Coronary artery (tissue), 2 donors: ENCODE measurements around the gene TMEM63B.

Source experiments
- DNase-seq: peaks from one replicate; pipeline ENCODE4 v3.0.0-alpha.2; 2017; ENCODE audit warnings: low spot score
- H3K27ac ChIP-seq, 2 donors: fragments of 200-600 bp; sonication (generic); one replicate each; pipeline ENCODE4 v1.5.1; 2016 to 2019
- H3K4me3 ChIP-seq: fragments of 200-600 bp; sonication (generic); 2 replicates; pipeline ENCODE4 v1.5.1; 2016; ENCODE audit warnings: mild to moderate bottlenecking, moderate library complexity
- TF ChIP-seq, protein P1 (sequence below): fragments of 200-600 bp; sonication (generic); IDR thresholded peaks from one replicate; pipeline ENCODE4 v1.5.1; 2019; ENCODE audit warnings: antibody characterized with exemption

TMEM63B gene

DNA sequence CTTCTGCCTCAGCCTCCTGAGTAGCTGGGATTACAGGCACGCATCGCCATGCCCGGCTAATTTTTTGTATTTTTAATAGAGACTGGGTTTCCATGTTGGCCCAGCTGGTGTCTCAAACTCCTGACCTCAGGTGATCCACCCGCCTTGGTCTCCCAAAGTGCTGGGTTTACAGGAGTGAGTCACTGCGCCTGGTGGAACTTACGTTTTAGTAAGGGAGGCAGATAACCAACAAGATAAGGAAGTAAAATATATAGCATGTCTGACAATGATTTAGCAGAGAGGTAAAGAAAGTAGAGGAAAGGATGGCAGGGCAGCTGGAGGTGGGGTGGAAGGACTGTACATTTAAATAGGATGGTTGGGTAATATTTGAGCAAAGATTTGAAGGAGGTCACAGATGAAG lies 76.6 kb downstream of the TMEM63B start:
- no peak overlapping the region for H3K4me3 ChIP-seq
- TF ChIP-seq, protein P1, sequence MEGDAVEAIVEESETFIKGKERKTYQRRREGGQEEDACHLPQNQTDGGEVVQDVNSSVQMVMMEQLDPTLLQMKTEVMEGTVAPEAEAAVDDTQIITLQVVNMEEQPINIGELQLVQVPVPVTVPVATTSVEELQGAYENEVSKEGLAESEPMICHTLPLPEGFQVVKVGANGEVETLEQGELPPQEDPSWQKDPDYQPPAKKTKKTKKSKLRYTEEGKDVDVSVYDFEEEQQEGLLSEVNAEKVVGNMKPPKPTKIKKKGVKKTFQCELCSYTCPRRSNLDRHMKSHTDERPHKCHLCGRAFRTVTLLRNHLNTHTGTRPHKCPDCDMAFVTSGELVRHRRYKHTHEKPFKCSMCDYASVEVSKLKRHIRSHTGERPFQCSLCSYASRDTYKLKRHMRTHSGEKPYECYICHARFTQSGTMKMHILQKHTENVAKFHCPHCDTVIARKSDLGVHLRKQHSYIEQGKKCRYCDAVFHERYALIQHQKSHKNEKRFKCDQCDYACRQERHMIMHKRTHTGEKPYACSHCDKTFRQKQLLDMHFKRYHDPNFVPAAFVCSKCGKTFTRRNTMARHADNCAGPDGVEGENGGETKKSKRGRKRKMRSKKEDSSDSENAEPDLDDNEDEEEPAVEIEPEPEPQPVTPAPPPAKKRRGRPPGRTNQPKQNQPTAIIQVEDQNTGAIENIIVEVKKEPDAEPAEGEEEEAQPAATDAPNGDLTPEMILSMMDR = no peak
- no peak for DNase-seq
- no peak overlapping the region for H3K27ac ChIP-seq
